ENCODE results near the gene RAB31.

The RAB31 gene

GRCh38 chr18:9803063-9803697 is 95.1 kb downstream of the RAB31 start:
- DNase-seq (ENCODE audit: insufficient read length, low spot score) (no peak), FAIRE-seq (no peak)
- TF ChIP-seq POU2F2 (IDR thresholded peaks at IDR 0.05; ENCODE audit: low read depth, low read length) (no peak), TAF1 (IDR thresholded peaks at IDR 0.05; ENCODE audit: low read depth, low read length) (no peak), POLR2A (IDR thresholded peaks at IDR 0.05; ENCODE audit: low read depth, low read length) (no peak), PAX5 (IDR thresholded peaks at IDR 0.05; ENCODE audit: insufficient read depth, low read length, severe bottlenecking) (no peak), SPI1 (IDR thresholded peaks at IDR 0.05; ENCODE audit: low read depth, low read length) (no peak), POLR2AphosphoS5 (IDR thresholded peaks at IDR 0.05; ENCODE audit: low read depth, low read length) (no peak)

DNA sequence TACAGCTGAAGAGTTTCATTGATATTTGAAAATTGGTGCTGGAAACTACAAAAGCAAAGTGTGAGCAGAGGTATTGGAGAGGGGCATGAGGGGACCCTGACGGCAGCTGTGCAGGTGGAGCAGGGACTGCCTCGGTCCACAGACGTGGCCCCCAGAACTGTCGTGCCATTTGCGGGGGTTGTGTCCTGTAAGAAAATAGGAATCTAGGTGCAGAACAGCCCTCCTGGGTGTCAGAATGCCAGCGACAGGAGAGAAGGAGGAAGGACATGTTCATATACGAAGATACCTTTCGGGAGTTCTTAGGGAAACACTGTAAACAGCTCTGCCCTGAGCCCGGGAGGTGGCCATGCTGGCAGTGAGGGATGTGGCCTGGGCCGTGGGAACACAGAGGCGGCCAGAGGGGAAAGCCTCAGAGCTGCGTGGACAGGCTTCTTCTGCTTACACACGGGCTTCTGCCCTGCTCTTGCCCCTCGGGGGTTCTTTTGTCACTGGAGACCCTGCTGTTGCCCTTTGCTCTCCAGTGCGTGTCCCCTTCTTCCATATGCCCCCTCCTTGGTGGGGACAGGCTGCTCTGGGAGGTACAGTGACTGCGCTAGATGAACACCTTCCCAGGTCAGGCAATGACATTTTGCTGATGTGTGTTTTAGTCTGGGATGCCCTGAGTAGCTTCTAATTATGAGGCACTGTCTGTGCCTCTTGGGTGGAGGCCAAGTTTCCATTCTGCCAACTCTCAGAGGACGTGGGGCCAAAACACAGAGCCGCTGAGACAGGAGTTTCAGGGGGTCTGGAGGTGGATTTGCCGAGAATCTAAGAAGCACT is 95.8 kb downstream of the RAB31 start:
- FAIRE-seq (no peak), DNase-seq (ENCODE audit: insufficient read length, low spot score) (no peak)
- TF ChIP-seq POLR2AphosphoS5 (IDR thresholded peaks at IDR 0.05; ENCODE audit: low read depth, low read length) (no peak), TAF1 (IDR thresholded peaks at IDR 0.05; ENCODE audit: low read depth, low read length) (no peak), PAX5 (IDR thresholded peaks at IDR 0.05; ENCODE audit: insufficient read depth, low read length, severe bottlenecking) (no peak), SPI1 (IDR thresholded peaks at IDR 0.05; ENCODE audit: low read depth, low read length) (no peak), POLR2A (IDR thresholded peaks at IDR 0.05; ENCODE audit: low read depth, low read length) (no peak)

DNA sequence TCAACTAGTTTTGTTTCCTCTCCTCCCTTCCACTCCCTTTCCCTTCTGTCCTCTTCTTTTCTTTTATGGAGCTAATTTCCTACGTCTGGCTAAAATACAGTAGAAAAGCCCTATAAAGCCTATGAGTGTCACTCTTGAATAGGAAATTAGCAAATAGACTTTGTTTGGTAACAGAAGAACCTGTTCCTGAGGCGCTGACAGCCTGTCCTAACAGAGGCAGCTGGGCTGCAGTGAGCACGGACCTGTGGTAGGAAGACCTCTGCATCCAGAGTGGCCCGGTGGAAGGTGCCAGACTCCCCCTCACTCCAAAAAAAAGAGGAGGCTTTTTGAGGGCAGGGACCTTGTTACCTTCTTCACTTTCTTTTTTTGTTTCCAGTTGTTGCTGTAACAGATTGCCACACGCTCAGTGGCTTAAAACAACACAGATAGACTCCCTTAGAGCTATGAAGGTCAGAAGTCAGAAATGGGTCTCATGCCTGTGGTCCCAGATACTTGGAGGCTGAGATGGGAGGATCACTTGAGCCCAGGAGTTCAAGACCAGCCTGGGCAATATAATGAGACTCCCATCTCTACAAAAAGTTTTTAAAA is 96.5 kb downstream of the RAB31 start:
- TF ChIP-seq PAX5 (IDR thresholded peaks at IDR 0.05; ENCODE audit: insufficient read depth, low read length, severe bottlenecking) (no peak), POU2F2 (IDR thresholded peaks at IDR 0.05; ENCODE audit: low read depth, low read length) (no peak), POLR2AphosphoS5 (IDR thresholded peaks at IDR 0.05; ENCODE audit: low read depth, low read length) (no peak), POLR2A (IDR thresholded peaks at IDR 0.05; ENCODE audit: low read depth, low read length) (no peak), TAF1 (IDR thresholded peaks at IDR 0.05; ENCODE audit: low read depth, low read length) (no peak), SPI1 (IDR thresholded peaks at IDR 0.05; ENCODE audit: low read depth, low read length) (no peak)
- FAIRE-seq (no peak), DNase-seq (ENCODE audit: insufficient read length, low spot score) (no peak)

- DNase-seq (ENCODE audit: insufficient read length, low spot score) = no peak
- TF ChIP-seq POLR2A (IDR thresholded peaks at IDR 0.05; ENCODE audit: low read depth, low read length) = no peak
- no peak for TF ChIP-seq POLR2AphosphoS5 (IDR thresholded peaks at IDR 0.05; ENCODE audit: low read depth, low read length)
- no peak for TF ChIP-seq SPI1 (IDR thresholded peaks at IDR 0.05; ENCODE audit: low read depth, low read length)
- TF ChIP-seq POU2F2 (IDR thresholded peaks at IDR 0.05; ENCODE audit: low read depth, low read length) = no peak
- TF ChIP-seq TAF1 (IDR thresholded peaks at IDR 0.05; ENCODE audit: low read depth, low read length) = no peak
- TF ChIP-seq PAX5 (IDR thresholded peaks at IDR 0.05; ENCODE audit: insufficient read depth, low read length, severe bottlenecking) = no peak
- FAIRE-seq = no peak
Observed at GRCh38 chr18:9806905-9807304, 98.8 kb downstream of the RAB31 start.

- no peak for DNase-seq (ENCODE audit: insufficient read length, low spot score)
- TF ChIP-seq POLR2A (IDR thresholded peaks at IDR 0.05; ENCODE audit: low read depth, low read length) (no peak), PAX5 (IDR thresholded peaks at IDR 0.05; ENCODE audit: insufficient read depth, low read length, severe bottlenecking) (no peak), POU2F2 (IDR thresholded peaks at IDR 0.05; ENCODE audit: low read depth, low read length) (no peak), SPI1 (IDR thresholded peaks at IDR 0.05; ENCODE audit: low read depth, low read length) (no peak), TAF1 (IDR thresholded peaks at IDR 0.05; ENCODE audit: low read depth, low read length) (no peak), POLR2AphosphoS5 (IDR thresholded peaks at IDR 0.05; ENCODE audit: low read depth, low read length) (no peak)
- no peak for FAIRE-seq
Observed at GRCh38 chr18:9808295-9809241, 100.5 kb downstream of the RAB31 start.

- no peak for TF ChIP-seq PAX5 (IDR thresholded peaks at IDR 0.05; ENCODE audit: insufficient read depth, low read length, severe bottlenecking)
- DNase-seq (ENCODE audit: insufficient read length, low spot score) (no peak), FAIRE-seq (no peak)
Observed at GRCh38 chr18:9809697-9810096, 101.6 kb downstream of the RAB31 start.

GRCh38 chr18:9810299-9810698 is 102.2 kb downstream of the RAB31 start:
- TF ChIP-seq POU2F2 (IDR thresholded peaks at IDR 0.05; ENCODE audit: low read depth, low read length) = no peak
- no peak for FAIRE-seq
- no peak for DNase-seq (ENCODE audit: insufficient read length, low spot score)

DNA sequence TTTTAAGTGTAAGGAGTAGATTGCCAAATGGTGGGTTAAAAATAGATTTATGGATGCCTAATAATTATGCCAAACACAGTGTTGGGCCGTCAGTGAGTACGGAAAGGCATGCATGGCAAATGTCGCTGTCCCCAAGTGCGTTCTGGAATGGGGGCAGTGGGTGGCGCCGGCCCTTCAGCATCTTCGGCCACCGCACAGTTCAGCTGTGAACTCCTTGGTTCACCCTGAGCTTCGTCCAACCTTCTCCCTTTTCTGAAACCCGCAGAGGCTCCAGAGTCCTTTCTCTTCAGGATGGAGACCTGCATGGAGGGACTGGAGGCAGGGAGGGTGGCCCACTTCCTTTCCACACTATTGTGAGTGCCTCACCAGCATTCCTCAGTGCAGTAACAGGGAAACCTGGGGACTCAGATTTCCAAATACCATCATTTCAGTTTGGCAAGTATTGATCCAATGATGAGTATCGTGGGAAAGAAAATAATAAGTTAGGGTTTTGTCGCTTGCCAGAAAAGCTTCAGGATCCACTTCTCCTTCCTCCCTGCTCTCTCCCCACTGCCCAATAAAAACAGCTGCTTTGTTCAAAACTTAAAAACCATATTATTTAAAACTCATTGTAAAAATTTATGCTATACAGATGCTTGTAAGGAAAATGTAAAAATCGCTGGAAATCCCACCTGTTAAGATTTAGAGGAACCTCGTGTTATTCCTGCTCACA is 103.0 kb downstream of the RAB31 start:
- TF ChIP-seq POLR2AphosphoS5 (IDR thresholded peaks at IDR 0.05; ENCODE audit: low read depth, low read length) (no peak), PAX5 (IDR thresholded peaks at IDR 0.05; ENCODE audit: insufficient read depth, low read length, severe bottlenecking) (no peak), TAF1 (IDR thresholded peaks at IDR 0.05; ENCODE audit: low read depth, low read length) (no peak), POU2F2 (IDR thresholded peaks at IDR 0.05; ENCODE audit: low read depth, low read length) (no peak), SPI1 (IDR thresholded peaks at IDR 0.05; ENCODE audit: low read depth, low read length) (no peak), POLR2A (IDR thresholded peaks at IDR 0.05; ENCODE audit: low read depth, low read length) (no peak)
- FAIRE-seq = no peak
- no peak for DNase-seq (ENCODE audit: insufficient read length, low spot score)

DNA sequence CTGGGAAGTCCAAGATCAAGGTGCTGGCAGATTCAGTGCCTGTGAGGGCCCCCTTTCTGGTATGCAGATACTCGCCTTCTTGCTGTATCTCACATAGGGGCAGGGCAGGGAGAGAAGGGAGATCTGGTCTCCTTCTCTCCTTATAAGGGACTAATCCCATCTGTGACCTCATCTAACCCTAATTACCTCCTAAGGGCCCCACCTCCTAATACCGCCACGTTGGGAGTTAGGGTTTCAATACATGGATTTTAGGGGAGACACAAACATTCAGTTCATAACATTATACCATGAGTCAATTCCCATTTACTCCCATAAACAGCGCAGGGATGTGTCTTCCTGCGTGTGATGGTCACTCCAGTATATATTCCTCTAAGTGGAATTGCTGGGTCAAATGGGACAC is 103.9 kb downstream of the RAB31 start:
- TF ChIP-seq POLR2AphosphoS5 (IDR thresholded peaks at IDR 0.05; ENCODE audit: low read depth, low read length) (no peak), PAX5 (IDR thresholded peaks at IDR 0.05; ENCODE audit: insufficient read depth, low read length, severe bottlenecking) (no peak), TAF1 (IDR thresholded peaks at IDR 0.05; ENCODE audit: low read depth, low read length) (no peak), POLR2A (IDR thresholded peaks at IDR 0.05; ENCODE audit: low read depth, low read length) (no peak), SPI1 (IDR thresholded peaks at IDR 0.05; ENCODE audit: low read depth, low read length) (no peak), POU2F2 (IDR thresholded peaks at IDR 0.05; ENCODE audit: low read depth, low read length) (no peak)
- no peak for DNase-seq (ENCODE audit: insufficient read length, low spot score)
- no peak for FAIRE-seq

Measured in GM12891 (cell line).